K562 (cell line): ENCODE measurements around the gene ATF6B.

Source experiments
- CEBPB ChIP-seq: fragments of 450-650 bp; IDR thresholded peaks from 2 replicates; pipeline ENCODE4 v1.6.1; 2016; ENCODE audit warnings: missing genetic modification characterization, missing compliant biosample characterization
- MYBL2 ChIP-seq, 2 experiments: fragments of 450-650 bp in 1 of 2; sonication (generic) in 1 of 2; formaldehyde crosslinking in 1 of 2; IDR thresholded peaks; 2 replicates each; pipeline versions ENCODE4 v1.6.1 to v1.8.1; 2017 to 2022; ENCODE audit warnings: borderline replicate concordance in 1 of 2, inconsistent platforms in 1 of 2, low read depth in 1 of 2, mild to moderate bottlenecking in 1 of 2, missing genetic modification reagents in 1 of 2, moderate library complexity in 1 of 2
- POLR2AphosphoS5 ChIP-seq: IDR thresholded peaks from 2 replicates; pipeline ENCODE4 v1.6.1; 2011; ENCODE audit warnings: mild to moderate bottlenecking, low read depth, low read length, moderate library complexity; ENCODE audit not compliant: control insufficient read depth, insufficient read depth
- SMC3 ChIP-seq: conservative IDR thresholded peaks from 2 replicates; pipeline ENCODE4 v1.6.1; 2011; ENCODE audit warnings: low read depth, low read length, improper control_type of control experiment; ENCODE audit not compliant: insufficient read depth
- STAT5B ChIP-seq: fragments of 250-450 bp; sonication (Bioruptor Pico); IDR thresholded peaks from 2 replicates; pipeline ENCODE4 v1.8.0; 2021; ENCODE audit warnings: mild to moderate bottlenecking, inconsistent platforms
- YY1 ChIP-seq, 3 experiments: IDR thresholded peaks; 2 replicates each; pipeline ENCODE4 v1.6.1; 2011; ENCODE audit warnings: low read length in 2 of 3, mild to moderate bottlenecking in 2 of 3, moderate library complexity in 2 of 3, borderline replicate concordance in 1 of 3, control low read depth in 1 of 3, low read depth in 1 of 3; ENCODE audit not compliant: insufficient read depth in 3 of 3, insufficient replicate concordance in 2 of 3, control insufficient read depth in 1 of 3, insufficient read length in 1 of 3; ENCODE audit errors: extremely low read depth in 1 of 3
- ZBTB8A ChIP-seq: fragments of 450-650 bp; IDR thresholded peaks from 2 replicates; pipeline ENCODE4 v1.6.1; 2018; ENCODE audit warnings: mild to moderate bottlenecking, moderate library complexity; ENCODE audit not compliant: partially characterized antibody
- ZKSCAN8 ChIP-seq: fragments of 200-800 bp; sonication (Bioruptor generic); IDR thresholded peaks from 2 replicates; pipeline ENCODE4 v1.6.1; 2016; ENCODE audit warnings: missing genetic modification characterization, missing compliant biosample characterization
- ZNF124 ChIP-seq: sonication (generic); formaldehyde crosslinking; IDR thresholded peaks from 2 replicates; pipeline ENCODE4 v1.8.1; 2022; ENCODE audit warnings: missing genetic modification reagents
- TF ChIP-seq, protein P1 (sequence below), 3 experiments: IDR thresholded peaks in 2 of 3; conservative IDR thresholded peaks in 1 of 3; 2 replicates each; pipeline ENCODE4 v1.5.1; 2011 to 2012; ENCODE audit warnings: low read length in 3 of 3, mild to moderate bottlenecking in 3 of 3, control low read depth in 2 of 3, improper control_type of control experiment in 1 of 3, inconsistent platforms in 1 of 3, low read depth in 1 of 3, mixed read lengths in 1 of 3, moderate library complexity in 1 of 3; ENCODE audit not compliant: insufficient read depth in 2 of 3
- TF ChIP-seq, protein P2 (sequence below), 2 experiments: fragments of 450-650 bp; formaldehyde crosslinking in 1 of 2; IDR thresholded peaks; 2 replicates each; pipeline versions ENCODE4 v1.4.0 to v1.6.1; 2014 to 2020; ENCODE audit warnings: mild to moderate bottlenecking in 2 of 2, borderline replicate concordance in 1 of 2, low read depth in 1 of 2
- TF ChIP-seq, protein P3 (sequence below): fragments of 450-650 bp; formaldehyde crosslinking; IDR thresholded peaks from 2 replicates; pipeline ENCODE4 v1.4.0; 2022; ENCODE audit warnings: missing genetic modification characterization
- TF ChIP-seq, protein P4 (sequence below), 2 experiments: IDR thresholded peaks; 2 replicates each; pipeline ENCODE4 v1.6.1; 2012; ENCODE audit warnings: improper control_type of control experiment in 2 of 2, low read depth in 2 of 2, low read length in 2 of 2, borderline replicate concordance in 1 of 2

DNA sequence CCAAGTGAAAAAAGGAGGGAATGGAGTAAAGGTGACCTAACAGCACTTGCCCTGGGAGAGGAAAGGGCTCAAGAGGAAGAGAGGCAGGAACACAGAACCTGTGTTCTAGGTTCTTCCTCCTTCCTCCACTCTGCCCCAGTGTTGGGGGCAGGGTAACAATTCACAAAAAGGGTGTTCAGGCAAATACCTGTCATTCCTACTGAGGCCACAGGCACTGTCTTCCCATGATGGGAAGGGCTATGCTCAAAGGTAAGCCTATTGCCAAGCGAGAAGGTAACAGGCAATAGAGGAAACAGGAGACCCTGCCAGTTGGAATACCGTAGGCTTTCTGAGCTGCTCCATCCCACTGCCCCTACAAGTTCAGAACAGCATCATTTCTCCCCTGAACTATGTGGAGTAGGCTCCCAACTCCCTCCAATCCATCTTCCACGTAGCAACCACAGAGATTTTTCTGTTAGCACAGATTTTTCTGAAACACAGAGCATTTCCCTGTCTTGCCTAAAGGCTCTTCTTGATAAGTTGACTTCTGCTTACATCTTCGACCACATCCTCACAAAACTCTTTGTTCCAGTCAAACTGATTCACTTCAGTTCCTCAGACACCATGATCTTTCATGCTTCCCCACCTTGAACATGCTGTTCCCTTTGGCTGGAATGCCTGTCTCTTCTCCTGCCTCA, 45.1 kb upstream of the ATF6B start:
- TF ChIP-seq, protein P1, sequence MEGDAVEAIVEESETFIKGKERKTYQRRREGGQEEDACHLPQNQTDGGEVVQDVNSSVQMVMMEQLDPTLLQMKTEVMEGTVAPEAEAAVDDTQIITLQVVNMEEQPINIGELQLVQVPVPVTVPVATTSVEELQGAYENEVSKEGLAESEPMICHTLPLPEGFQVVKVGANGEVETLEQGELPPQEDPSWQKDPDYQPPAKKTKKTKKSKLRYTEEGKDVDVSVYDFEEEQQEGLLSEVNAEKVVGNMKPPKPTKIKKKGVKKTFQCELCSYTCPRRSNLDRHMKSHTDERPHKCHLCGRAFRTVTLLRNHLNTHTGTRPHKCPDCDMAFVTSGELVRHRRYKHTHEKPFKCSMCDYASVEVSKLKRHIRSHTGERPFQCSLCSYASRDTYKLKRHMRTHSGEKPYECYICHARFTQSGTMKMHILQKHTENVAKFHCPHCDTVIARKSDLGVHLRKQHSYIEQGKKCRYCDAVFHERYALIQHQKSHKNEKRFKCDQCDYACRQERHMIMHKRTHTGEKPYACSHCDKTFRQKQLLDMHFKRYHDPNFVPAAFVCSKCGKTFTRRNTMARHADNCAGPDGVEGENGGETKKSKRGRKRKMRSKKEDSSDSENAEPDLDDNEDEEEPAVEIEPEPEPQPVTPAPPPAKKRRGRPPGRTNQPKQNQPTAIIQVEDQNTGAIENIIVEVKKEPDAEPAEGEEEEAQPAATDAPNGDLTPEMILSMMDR (IDR thresholded peaks at IDR 0.05 in 2 of 3, conservative IDR thresholded peaks at IDR 0.05 in 1 of 3; ENCODE audit: insufficient read depth in 2 of 3, low read depth in 1 of 3, low read length in 3 of 3) = no peak
- TF ChIP-seq ZNF124 (no peak), CEBPB (tag) (no peak), SMC3 (no peak), ZKSCAN8 (CRISPR knock-in tag) (no peak), ZBTB8A (no peak), STAT5B (no peak), MYBL2 (IDR thresholded peaks at IDR 0.05; ENCODE audit: low read depth) (no peak), MYBL2 (CRISPR knock-in tag; IDR thresholded peaks at IDR 0.05; ENCODE audit: borderline replicate concordance) (no peak), YY1 (IDR thresholded peaks at IDR 0.05; ENCODE audit: borderline replicate concordance in 1 of 3, control insufficient read depth in 1 of 3, extremely low read depth in 1 of 3, insufficient read depth in 3 of 3, insufficient read length in 1 of 3, insufficient replicate concordance in 2 of 3, low read depth in 1 of 3, low read length in 2 of 3) (no peak), POLR2AphosphoS5 (no peak)
- TF ChIP-seq, protein P2, sequence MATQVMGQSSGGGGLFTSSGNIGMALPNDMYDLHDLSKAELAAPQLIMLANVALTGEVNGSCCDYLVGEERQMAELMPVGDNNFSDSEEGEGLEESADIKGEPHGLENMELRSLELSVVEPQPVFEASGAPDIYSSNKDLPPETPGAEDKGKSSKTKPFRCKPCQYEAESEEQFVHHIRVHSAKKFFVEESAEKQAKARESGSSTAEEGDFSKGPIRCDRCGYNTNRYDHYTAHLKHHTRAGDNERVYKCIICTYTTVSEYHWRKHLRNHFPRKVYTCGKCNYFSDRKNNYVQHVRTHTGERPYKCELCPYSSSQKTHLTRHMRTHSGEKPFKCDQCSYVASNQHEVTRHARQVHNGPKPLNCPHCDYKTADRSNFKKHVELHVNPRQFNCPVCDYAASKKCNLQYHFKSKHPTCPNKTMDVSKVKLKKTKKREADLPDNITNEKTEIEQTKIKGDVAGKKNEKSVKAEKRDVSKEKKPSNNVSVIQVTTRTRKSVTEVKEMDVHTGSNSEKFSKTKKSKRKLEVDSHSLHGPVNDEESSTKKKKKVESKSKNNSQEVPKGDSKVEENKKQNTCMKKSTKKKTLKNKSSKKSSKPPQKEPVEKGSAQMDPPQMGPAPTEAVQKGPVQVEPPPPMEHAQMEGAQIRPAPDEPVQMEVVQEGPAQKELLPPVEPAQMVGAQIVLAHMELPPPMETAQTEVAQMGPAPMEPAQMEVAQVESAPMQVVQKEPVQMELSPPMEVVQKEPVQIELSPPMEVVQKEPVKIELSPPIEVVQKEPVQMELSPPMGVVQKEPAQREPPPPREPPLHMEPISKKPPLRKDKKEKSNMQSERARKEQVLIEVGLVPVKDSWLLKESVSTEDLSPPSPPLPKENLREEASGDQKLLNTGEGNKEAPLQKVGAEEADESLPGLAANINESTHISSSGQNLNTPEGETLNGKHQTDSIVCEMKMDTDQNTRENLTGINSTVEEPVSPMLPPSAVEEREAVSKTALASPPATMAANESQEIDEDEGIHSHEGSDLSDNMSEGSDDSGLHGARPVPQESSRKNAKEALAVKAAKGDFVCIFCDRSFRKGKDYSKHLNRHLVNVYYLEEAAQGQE (IDR thresholded peaks at IDR 0.05; ENCODE audit: borderline replicate concordance) = no peak
- TF ChIP-seq, protein P2 (CRISPR knock-in tag; IDR thresholded peaks at IDR 0.05; ENCODE audit: low read depth) = no peak
- TF ChIP-seq, protein P3, sequence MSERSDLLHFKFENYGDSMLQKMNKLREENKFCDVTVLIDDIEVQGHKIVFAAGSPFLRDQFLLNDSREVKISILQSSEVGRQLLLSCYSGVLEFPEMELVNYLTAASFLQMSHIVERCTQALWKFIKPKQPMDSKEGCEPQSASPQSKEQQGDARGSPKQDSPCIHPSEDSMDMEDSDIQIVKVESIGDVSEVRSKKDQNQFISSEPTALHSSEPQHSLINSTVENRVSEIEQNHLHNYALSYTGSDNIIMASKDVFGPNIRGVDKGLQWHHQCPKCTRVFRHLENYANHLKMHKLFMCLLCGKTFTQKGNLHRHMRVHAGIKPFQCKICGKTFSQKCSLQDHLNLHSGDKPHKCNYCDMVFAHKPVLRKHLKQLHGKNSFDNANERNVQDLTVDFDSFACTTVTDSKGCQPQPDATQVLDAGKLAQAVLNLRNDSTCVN = no peak
- TF ChIP-seq, protein P4, sequence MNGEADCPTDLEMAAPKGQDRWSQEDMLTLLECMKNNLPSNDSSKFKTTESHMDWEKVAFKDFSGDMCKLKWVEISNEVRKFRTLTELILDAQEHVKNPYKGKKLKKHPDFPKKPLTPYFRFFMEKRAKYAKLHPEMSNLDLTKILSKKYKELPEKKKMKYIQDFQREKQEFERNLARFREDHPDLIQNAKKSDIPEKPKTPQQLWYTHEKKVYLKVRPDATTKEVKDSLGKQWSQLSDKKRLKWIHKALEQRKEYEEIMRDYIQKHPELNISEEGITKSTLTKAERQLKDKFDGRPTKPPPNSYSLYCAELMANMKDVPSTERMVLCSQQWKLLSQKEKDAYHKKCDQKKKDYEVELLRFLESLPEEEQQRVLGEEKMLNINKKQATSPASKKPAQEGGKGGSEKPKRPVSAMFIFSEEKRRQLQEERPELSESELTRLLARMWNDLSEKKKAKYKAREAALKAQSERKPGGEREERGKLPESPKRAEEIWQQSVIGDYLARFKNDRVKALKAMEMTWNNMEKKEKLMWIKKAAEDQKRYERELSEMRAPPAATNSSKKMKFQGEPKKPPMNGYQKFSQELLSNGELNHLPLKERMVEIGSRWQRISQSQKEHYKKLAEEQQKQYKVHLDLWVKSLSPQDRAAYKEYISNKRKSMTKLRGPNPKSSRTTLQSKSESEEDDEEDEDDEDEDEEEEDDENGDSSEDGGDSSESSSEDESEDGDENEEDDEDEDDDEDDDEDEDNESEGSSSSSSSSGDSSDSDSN (IDR thresholded peaks at IDR 0.05; ENCODE audit: borderline replicate concordance in 1 of 2, low read depth in 2 of 2, low read length in 2 of 2) = no peak
